NCI-H2227 treated with DMSO at 0.1 percent for 48 hours (cell line): ENCODE results near the gene TBC1D1.

ENCODE experiments used
- DNase-seq: peaks from one replicate; lab custom pipeline; 2025; lab: John Stamatoyannopoulos, UW

The TBC1D1 gene

GRCh38 chr4:37890801-37891259 lies at the start of gene TBC1D1:
Gene TBC1D1 (plus strand): TSS chr4:37891084. CDS start chr4:37902096, 11,012 bp downstream.
- DNase-seq, result no peak

- no peak for DNase-seq
Measured at GRCh38 chr4:37844204-37844603, 46.7 kb upstream of the TBC1D1 start.

GRCh38 chr4:37845201-37845600 lies 45.7 kb upstream of the TBC1D1 start:
- no peak for DNase-seq

GRCh38 chr4:37847311-37847884 lies 43.5 kb upstream of the TBC1D1 start:
- DNase-seq, result no peak

- DNase-seq, result no peak
Measured at GRCh38 chr4:37852376-37852775, 38.5 kb upstream of the TBC1D1 start.

GRCh38 chr4:37858112-37858511 lies 32.8 kb upstream of the TBC1D1 start:
- no peak for DNase-seq

- DNase-seq, result no peak
Measured at GRCh38 chr4:37858872-37859271, 32.0 kb upstream of the TBC1D1 start.

GRCh38 chr4:37860266-37860665 lies 30.6 kb upstream of the TBC1D1 start:
- DNase-seq, result no peak

GRCh38 chr4:37862961-37863360 lies 27.9 kb upstream of the TBC1D1 start:
- no peak for DNase-seq

GRCh38 chr4:37864786-37865185 lies 26.1 kb upstream of the TBC1D1 start:
- no peak for DNase-seq

GRCh38 chr4:37865450-37865849 lies 25.4 kb upstream of the TBC1D1 start:
- no peak for DNase-seq

- no peak for DNase-seq
Measured at GRCh38 chr4:37867102-37867501, 23.8 kb upstream of the TBC1D1 start.

GRCh38 chr4:37868238-37868637 lies 22.6 kb upstream of the TBC1D1 start:
- no peak for DNase-seq

- DNase-seq, result no peak
Measured at GRCh38 chr4:37872310-37872988, 18.4 kb upstream of the TBC1D1 start.

GRCh38 chr4:37873386-37873785 lies 17.5 kb upstream of the TBC1D1 start:
- DNase-seq, result no peak

- DNase-seq, result no peak
Measured at GRCh38 chr4:37876156-37876555, 14.7 kb upstream of the TBC1D1 start.

- no peak for DNase-seq
Measured at GRCh38 chr4:37879365-37879764, 11.5 kb upstream of the TBC1D1 start.

GRCh38 chr4:37881811-37882210 lies 9.1 kb upstream of the TBC1D1 start:
- no peak for DNase-seq

- no peak for DNase-seq
Measured at GRCh38 chr4:37882665-37883296, 8.1 kb upstream of the TBC1D1 start.

GRCh38 chr4:37884855-37885487 lies 5.9 kb upstream of the TBC1D1 start:
- DNase-seq, result no peak

GRCh38 chr4:37885496-37885895 lies 5.4 kb upstream of the TBC1D1 start:
- no peak for DNase-seq

GRCh38 chr4:37889849-37890800 lies 759 bp upstream of the TBC1D1 start:
- DNase-seq, result no peak
